HG03196 (cell line): Measurements from ENCODE around the gene LRG1.
"Not testable (repeated sequence)": the region's sequence is repeated elsewhere in the genome, so short reads cannot be mapped to it uniquely, and the experiment has no call there.

Experiments used
- ATAC-seq: cut with Tn5 transposase; IDR thresholded peaks from one replicate; pipeline ENCODE4 v1.9.1; 2021; ENCODE audit not compliant: unreplicated experiment

The LRG1 gene

GRCh38 chr19:4576016-4576933 is 36.4 kb upstream of the LRG1 start:
- no peak for ATAC-seq

DNA sequence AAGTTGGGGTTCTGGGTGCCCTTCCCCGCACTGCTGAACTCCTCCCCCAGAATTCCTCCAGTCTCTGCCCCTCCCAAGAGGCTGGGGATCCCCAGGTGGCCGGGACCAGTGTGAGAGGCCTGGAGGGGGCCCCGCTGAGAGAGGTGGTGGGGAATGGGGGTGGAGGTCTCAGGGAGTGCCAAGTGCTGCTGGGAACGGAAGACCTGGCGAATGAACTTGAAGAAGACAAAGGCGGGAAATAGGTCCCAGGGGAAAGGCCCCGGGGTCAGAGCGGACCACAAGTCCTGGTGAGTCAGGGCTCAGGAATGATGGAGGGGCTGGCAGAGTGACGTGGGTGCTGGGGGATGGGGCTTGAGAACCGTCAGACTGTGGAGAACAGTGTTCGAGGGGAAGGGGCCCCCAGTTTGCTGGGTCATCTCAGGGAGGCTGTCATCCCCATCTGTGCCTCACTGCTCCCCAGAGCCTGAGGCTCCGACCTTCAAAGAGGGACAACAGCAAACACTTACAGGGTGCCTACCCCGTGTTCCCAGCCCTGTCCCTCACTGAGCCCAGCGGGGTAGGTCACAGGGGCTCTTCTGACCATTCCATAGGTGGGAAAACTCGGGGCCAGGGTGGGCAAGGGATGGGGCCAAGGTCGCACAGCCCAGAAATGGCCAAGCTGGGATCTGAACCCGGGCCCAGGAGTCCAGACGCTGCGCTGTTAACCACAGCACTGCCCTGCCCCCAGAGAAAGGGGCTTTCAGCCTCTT is 35.6 kb upstream of the LRG1 start:
- ATAC-seq, result no peak

DNA sequence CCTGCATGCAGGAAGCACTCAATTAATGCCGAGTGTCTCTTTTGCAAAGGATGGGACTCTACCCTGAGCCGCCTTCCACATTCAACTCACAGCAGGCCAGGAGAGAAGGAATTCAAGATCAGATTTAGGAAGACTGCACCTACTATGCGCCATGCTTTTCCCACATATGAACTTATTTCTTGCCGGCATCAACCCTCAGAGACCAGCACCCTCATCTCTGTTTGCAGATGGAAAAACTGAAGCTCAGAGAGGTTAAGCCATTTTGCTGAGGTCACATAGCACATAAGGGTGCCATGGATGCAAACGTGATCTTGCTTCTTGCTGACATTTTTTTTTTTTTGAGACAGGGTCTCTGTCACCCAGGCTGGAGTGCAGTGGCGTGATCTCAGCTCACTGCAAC is 33.8 kb upstream of the LRG1 start:
- ATAC-seq, result no peak

- no peak for ATAC-seq
Measured at GRCh38 chr19:4571305-4571917, 31.6 kb upstream of the LRG1 start.

GRCh38 chr19:4570916-4571304 is 31.1 kb upstream of the LRG1 start:
- no peak for ATAC-seq

DNA sequence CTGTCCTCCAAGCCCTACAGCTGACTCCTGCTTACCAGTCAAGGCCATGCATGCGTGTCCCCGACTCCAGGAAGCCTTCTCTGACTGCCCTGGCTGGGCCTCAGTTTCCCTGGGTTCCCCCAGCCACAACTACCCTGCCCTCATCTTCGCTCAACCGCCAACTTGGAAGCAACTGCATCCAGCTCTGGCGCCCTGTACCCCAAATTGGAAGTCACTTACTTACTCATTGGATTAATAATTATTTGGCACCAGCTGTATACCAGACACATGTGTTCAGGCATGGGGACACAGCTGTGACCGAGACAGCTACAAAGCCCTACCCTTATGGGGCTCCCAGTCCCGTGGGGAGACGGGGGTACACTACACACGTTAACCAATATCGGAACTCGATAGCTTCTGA is 30.6 kb upstream of the LRG1 start:
- ATAC-seq, result no peak

- no peak for ATAC-seq
Measured at GRCh38 chr19:4568886-4569285, 29.1 kb upstream of the LRG1 start.

DNA sequence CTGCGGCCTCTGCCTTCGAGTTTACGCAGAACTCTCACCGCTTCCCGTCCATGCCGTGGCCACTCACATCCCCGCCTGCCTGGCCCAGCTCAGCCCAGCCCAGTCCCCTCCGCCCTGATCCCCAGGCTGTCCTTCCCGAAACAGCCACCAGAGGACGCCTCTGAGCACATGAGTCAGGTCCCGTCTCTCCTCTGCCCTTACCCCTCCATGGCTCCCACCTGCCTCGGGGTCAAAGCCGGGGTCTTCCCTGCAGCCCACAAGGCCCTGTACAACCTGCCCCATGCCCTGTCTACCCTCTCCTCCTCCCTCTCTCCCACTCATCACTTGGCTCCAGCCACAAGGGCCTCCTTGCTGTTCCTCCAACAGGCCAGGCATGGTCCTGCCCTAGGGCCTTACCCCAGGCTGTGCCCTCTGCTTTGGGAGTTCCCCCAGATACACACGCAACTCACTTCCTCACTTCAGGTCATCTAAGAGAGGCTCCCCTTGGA is 27.8 kb upstream of the LRG1 start:
- ATAC-seq, result no peak

GRCh38 chr19:4566402-4567051 is 26.7 kb upstream of the LRG1 start:
- no peak for ATAC-seq

GRCh38 chr19:4563562-4563961 is 23.7 kb upstream of the LRG1 start:
- not testable (repeated sequence) for ATAC-seq

DNA sequence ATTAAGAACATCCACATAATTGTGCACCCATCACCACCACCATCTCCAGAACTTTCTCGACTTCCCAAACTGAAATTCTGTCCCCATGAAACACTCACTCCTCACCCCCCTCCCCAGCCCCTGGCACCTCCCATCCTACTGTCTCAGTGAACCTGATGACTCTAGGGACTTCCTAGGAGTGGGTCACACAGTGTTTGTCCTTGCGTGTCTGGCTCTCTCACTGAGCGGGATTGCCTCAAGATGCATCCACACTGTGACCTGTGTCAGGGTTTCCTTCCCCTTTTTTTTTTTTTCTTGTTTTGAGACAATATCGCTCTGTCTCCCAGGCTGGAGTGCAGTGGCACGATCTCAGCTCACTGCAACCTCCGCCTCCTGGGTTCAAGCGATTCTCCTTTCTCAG is 22.2 kb upstream of the LRG1 start:
- ATAC-seq, result not testable (repeated sequence)

- ATAC-seq, result no peak
Measured at GRCh38 chr19:4559569-4559968, 19.7 kb upstream of the LRG1 start, which contains the start of gene SEMA6B. TSS of gene SEMA6B (minus strand) at chr19:4559684. CDS start at chr19:4558457, 1,227 bp downstream.

DNA sequence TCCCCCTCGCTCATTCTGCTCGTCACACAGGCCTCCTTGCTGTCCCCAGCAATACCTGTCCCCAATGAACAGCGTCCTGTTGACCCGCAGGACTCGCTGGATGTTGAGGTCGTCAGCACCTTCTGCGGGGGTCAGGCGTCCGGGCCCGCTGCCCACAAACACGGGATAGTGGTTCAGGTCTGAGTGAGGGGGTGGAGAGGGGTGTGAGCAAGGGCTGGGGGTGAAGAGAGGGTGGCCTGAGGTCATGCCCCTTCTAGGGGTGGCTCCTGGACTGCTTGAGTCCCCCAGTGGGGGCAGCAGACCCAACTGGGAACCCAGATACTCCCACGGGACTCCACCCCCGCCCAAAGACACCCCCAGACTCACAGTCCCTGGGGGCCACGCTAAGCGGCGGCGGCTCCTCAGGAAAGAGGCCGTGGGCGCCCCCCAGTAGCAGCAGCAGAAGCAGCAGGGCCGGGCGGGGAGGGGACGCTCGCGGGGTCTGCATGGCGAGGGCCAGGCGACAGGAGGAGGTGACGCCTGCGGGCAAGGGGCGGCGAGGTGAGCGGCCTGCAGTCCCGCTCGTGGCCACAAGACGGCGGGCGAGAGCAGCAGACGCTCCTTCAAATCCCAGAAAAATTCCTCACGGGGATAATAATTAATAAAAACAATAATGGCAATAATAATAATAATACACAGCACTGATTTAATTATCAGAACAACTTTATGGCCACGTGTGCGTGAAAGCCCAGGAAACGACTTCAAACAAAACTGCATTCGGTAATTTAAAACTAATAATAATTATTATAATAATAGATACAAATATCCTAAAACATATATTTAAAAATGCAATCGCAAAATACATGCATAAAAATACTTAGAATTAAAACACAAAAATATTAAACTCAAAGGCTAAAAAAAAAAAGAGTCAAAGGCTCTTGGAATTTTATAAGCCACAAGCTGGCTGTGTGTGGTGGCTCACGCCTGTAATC is 18.4 kb upstream of the LRG1 start:
- ATAC-seq, result no peak

GRCh38 chr19:4557144-4557970 is 17.5 kb upstream of the LRG1 start:
- no peak for ATAC-seq

DNA sequence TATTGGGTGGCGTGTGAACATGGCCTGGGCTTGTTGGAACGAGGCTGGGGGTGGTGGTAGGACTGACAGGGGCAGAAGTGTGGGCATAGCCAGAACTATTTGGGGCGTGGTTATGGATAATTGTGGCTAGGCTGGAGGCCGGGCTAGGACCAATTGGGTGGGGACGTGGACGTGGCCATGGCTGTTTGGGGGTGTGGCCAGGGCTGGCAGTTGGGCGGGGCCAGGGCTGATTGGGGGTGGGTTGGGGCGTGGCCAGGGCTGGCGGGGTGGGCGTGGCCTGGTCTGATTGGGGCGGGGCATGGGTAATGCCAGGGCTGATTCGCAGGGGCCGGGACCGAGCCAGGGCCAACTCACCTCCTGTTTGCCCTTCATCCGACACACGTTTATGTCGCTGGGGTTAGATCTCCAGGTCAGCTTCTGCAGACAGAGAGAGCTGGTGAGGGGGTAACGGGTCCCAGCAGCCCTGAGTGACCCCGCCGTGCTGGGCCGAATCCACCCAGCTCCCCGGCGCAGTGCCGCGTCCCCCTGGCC is 16.8 kb upstream of the LRG1 start:
- ATAC-seq, result no peak

DNA sequence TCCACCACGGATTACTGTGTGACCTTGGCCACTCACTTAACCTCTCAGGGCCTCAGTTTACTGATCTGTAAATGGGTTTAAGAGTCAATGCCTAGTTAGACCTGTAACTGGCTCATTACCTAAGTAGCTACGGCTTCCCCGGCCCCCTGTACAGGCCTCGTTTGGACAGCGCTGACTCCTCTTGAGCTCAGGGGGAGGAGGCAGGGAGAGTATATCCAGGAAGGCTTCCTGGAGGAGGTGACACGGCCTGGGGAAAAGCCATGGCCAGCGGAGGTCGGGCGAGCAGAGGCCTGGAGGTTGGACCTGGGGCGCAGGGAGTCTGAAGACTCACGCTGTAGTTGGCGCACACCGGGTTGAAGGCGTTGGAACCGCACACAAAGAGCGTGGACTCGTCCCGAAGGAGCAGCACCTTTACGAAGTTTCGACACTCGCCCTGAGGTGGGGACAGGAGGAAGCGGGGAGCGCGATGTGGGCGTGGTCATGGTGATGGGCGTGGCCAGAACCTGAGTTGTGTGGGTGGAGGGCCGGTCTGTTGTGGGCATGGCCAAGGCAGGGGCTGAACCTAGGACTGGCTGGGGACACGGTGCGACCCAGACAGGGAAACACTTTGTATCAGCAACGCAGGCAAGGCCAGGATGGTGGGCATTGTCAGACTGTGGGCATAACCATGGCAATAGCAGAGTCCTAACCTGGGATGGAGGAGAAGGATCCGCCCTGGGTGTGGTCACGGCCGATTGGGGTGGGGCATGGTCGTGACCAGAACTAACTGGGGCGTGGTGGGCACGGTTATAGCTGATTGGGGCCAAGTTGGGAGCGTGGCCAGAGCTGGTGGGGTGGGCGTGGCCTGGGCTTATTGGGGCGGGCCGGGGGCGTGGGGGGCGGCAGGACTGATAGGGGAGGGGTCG is 16.1 kb upstream of the LRG1 start:
- no peak for ATAC-seq

DNA sequence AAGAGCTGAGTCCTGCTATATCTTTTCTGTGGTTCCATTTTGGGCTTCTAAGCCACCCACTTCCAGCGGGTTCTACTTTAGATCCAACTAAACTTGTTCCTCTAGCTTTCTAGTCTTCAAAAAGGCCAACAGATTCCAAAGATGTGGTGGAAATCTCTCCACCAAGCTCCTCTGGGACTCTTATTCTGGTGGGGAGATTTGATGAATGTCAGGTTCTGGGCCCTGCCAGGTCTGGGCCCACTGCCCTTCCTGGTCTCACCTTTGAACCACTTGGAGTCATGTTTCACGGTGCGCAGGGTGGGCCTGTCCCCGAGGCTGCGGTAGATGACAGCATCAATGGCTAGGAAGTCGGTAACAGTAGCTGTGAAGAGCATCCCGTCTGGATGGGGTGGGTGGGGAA is 14.9 kb upstream of the LRG1 start:
- ATAC-seq, result no peak

- ATAC-seq, result no peak
Measured at GRCh38 chr19:4553775-4554174, 13.9 kb upstream of the LRG1 start.
